Activated CD4-positive, CD25-positive, alpha-beta regulatory T cell treated with anti-CD3 and anti-CD28 coated beads, Interleukin-2, amount 50 U/mL, for 72 hours (primary cell): Measurements from ENCODE around the gene ATAD3B.
"Not testable (repeated sequence)": the region's sequence is repeated elsewhere in the genome, so short reads cannot be mapped to it uniquely, and the experiment has no call there.

Source experiments
- DNase-seq: peaks from one replicate; pipeline ENCODE4 v3.0.0; 2021

The ATAD3B gene

GRCh38 chr1:1516923-1517322, 45.4 kb downstream of the ATAD3B start:
- not testable (repeated sequence) for DNase-seq

- DNase-seq: no peak
These were observed 46.5 kb downstream of the ATAD3B start for GRCh38 chr1:1517973-1518620.

- DNase-seq: not testable (repeated sequence)
These were observed 47.0 kb downstream of the ATAD3B start for GRCh38 chr1:1518621-1519007.

GRCh38 chr1:1519805-1520505, 48.4 kb downstream of the ATAD3B start:
- DNase-seq: not testable (repeated sequence)

GRCh38 chr1:1521331-1521730, 49.8 kb downstream of the ATAD3B start:
- no peak for DNase-seq

GRCh38 chr1:1522536-1522935, 51.0 kb downstream of the ATAD3B start:
- DNase-seq: not testable (repeated sequence)

- not testable (repeated sequence) for DNase-seq
These were observed 51.7 kb downstream of the ATAD3B start for GRCh38 chr1:1523226-1523625.

- DNase-seq: not testable (repeated sequence)
These were observed 52.1 kb downstream of the ATAD3B start for GRCh38 chr1:1523651-1524050.

- not testable (repeated sequence) for DNase-seq
These were observed 53.3 kb downstream of the ATAD3B start for GRCh38 chr1:1524750-1525383.

- not testable (repeated sequence) for DNase-seq
These were observed 54.9 kb downstream of the ATAD3B start for GRCh38 chr1:1526476-1526875.

- no peak for DNase-seq
These were observed 55.7 kb downstream of the ATAD3B start for GRCh38 chr1:1527092-1527816.

- no peak for DNase-seq
These were observed 57.0 kb downstream of the ATAD3B start for GRCh38 chr1:1528301-1529267.

- no peak for DNase-seq
These were observed 57.8 kb downstream of the ATAD3B start for GRCh38 chr1:1529321-1529720.

GRCh38 chr1:1529936-1530335, 58.4 kb downstream of the ATAD3B start:
- no peak for DNase-seq

- DNase-seq: no peak
These were observed 60.4 kb downstream of the ATAD3B start for GRCh38 chr1:1531947-1532346.

- not testable (repeated sequence) for DNase-seq
These were observed 61.8 kb downstream of the ATAD3B start for GRCh38 chr1:1533176-1533893.

GRCh38 chr1:1533894-1534291, 62.3 kb downstream of the ATAD3B start:
- not testable (repeated sequence) for DNase-seq

GRCh38 chr1:1534401-1535154, 63.0 kb downstream of the ATAD3B start:
- DNase-seq: no peak

- no peak for DNase-seq
These were observed 63.8 kb downstream of the ATAD3B start for GRCh38 chr1:1535201-1536018.
